GM21423 (cell line): ENCODE measurements around the gene N4BP2.
A peak's percentile ranks its signal among the peaks of the same experiment; 100 is the strongest.

Experiments
- ATAC-seq: cut with Tn5 transposase; IDR thresholded peaks from one replicate; pipeline ENCODE4 v1.9.1; 2021; ENCODE audit warnings: mild to moderate bottlenecking, moderate library complexity; ENCODE audit not compliant: unreplicated experiment

N4BP2 gene

GRCh38 chr4:40149960-40150385 lies 93.3 kb downstream of the N4BP2 start:
- ATAC-seq, result peak; percentile 64

GRCh38 chr4:40150932-40151331 lies 94.3 kb downstream of the N4BP2 start:
- no peak for ATAC-seq

GRCh38 chr4:40152637-40153036 lies 96.0 kb downstream of the N4BP2 start:
- no peak for ATAC-seq

GRCh38 chr4:40157436-40157835 lies 100.8 kb downstream of the N4BP2 start:
- no peak for ATAC-seq

- ATAC-seq, result no peak
Observed at GRCh38 chr4:40160258-40160657, 103.6 kb downstream of the N4BP2 start.

GRCh38 chr4:40164459-40164858 lies 107.8 kb downstream of the N4BP2 start:
- ATAC-seq, result no peak

- no peak for ATAC-seq
Observed at GRCh38 chr4:40165916-40166315, 109.3 kb downstream of the N4BP2 start.

- ATAC-seq, result no peak
Observed at GRCh38 chr4:40168070-40168469, 111.4 kb downstream of the N4BP2 start.

- peak; percentile 80 for ATAC-seq
Observed at GRCh38 chr4:40170588-40170987, 113.9 kb downstream of the N4BP2 start.

- ATAC-seq, result peak; percentile 66
Observed at GRCh38 chr4:40173470-40173875, 116.8 kb downstream of the N4BP2 start.

- no peak for ATAC-seq
Observed at GRCh38 chr4:40176602-40177001, 120.0 kb downstream of the N4BP2 start.

- no peak for ATAC-seq
Observed at GRCh38 chr4:40177591-40177990, 120.9 kb downstream of the N4BP2 start.

- ATAC-seq, result no peak
Observed at GRCh38 chr4:40178672-40179071, 122.0 kb downstream of the N4BP2 start.

- no peak for ATAC-seq
Observed at GRCh38 chr4:40179360-40179759, 122.7 kb downstream of the N4BP2 start.

GRCh38 chr4:40180356-40180755 lies 123.7 kb downstream of the N4BP2 start:
- no peak for ATAC-seq

- no peak for ATAC-seq
Observed at GRCh38 chr4:40182001-40182400, 125.4 kb downstream of the N4BP2 start.

GRCh38 chr4:40182954-40183353 lies 126.3 kb downstream of the N4BP2 start:
- no peak for ATAC-seq

GRCh38 chr4:40183615-40184411 lies 127.2 kb downstream of the N4BP2 start:
- ATAC-seq, result no peak

- ATAC-seq, result peak; percentile 55
Observed at GRCh38 chr4:40185830-40186664, 129.4 kb downstream of the N4BP2 start.

- no peak for ATAC-seq
Observed at GRCh38 chr4:40186665-40187014, 130.0 kb downstream of the N4BP2 start.

GRCh38 chr4:40187386-40187906 lies 130.8 kb downstream of the N4BP2 start:
- ATAC-seq, result no peak

GRCh38 chr4:40190019-40190418 lies 133.4 kb downstream of the N4BP2 start:
- ATAC-seq, result no peak
